ENCODE data around the gene LRRFIP1. TPM values are rescaled to one million over a fixed set of nuclear protein-coding genes. Genes with fewer than 3 reads are reported as not detected.

Gene LRRFIP1
- total and polyA plus RNA-seq, 10 of the 15 experiments (the other 5 are each of a cell fraction or from before 2014, with no cell fraction given): 36.2 to 120 (median 74.3) TPM

- H2AFZ ChIP-seq (ENCODE audit: control insufficient read depth, low read depth, low read length): no peak overlapping the region
- H3K4me3 ChIP-seq: no peak overlapping the region
- no peaks in the 10 kb centered on the region for H3K9me3 ChIP-seq (replicated peaks; ENCODE audit: control insufficient read depth, insufficient read depth, low read length)
- in situ Hi-C loops (cut with MboI): no loop called here
- H4K20me1 ChIP-seq (ENCODE audit: control insufficient read depth, insufficient read depth): no peaks in the 10 kb centered on the region
- no peaks in the 10 kb centered on the region for H3K27me3 ChIP-seq (replicated peaks in 1 of 2; ENCODE audit: control insufficient read depth in 2 of 2, insufficient read depth in 2 of 2, low read length in 1 of 2)
- no peak overlapping the region for H3K4me2 ChIP-seq (ENCODE audit: control insufficient read depth, insufficient read depth)
- H3K36me3 ChIP-seq (ENCODE audit: control insufficient read depth in 2 of 2, insufficient read depth in 2 of 2, low read length in 1 of 2): no peaks in the 10 kb centered on the region
- BruUV-seq (replicated peaks): no TSS peak
- 70% methylated on average over 8 of the region's 8 CpGs for WGBS (ENCODE audit: insufficient coverage, insufficient replicate concordance, low lambda C conversion rate, missing lambda C conversion rate)
- FAIRE-seq (no peak), ATAC-seq (no peak), DNase-seq (ENCODE audit: low read depth, low spot score) (no peak)
- no peak overlapping the region for H3K9ac ChIP-seq (ENCODE audit: control insufficient read depth, insufficient read depth, low read length)
- H3K79me2 ChIP-seq (ENCODE audit: control insufficient read depth, insufficient read depth, low read length): no peaks in the 10 kb centered on the region
- ChIA-PET SMC1A (ENCODE audit: uncharacterized antibody, unreplicated experiment) (interaction anchor here (1.7 kb wide), 1 partner anchor 16 kb away, joined by 4 read pairs; no protein-coding TSS in a partner anchor), RAD21 (ENCODE audit: unreplicated experiment) (interaction anchor here (1.1 kb wide), 1 partner anchor 64 kb away, joined by 3 read pairs; no protein-coding TSS in a partner anchor), POLR2A (no interaction called here), CTCF (interaction anchor here (1.1 kb wide), 1 partner anchor 65 kb away, joined by 3 read pairs; no protein-coding TSS in a partner anchor)
- H3K4me1 ChIP-seq (ENCODE audit: control insufficient read depth, insufficient read depth, low read length): no peaks in the 10 kb centered on the region
- intact Hi-C loops (cut with micrococcal nuclease; ENCODE audit: unreplicated experiment): no loop called here
- H3K27ac ChIP-seq (ENCODE audit: control insufficient read depth, insufficient read depth): no peak overlapping the region
- no peak for TF ChIP-seq E2F4 (IDR thresholded peaks at IDR 0.05; ENCODE audit: low read depth, low read length)
- TF ChIP-seq POLR2AphosphoS2 (IDR thresholded peaks at IDR 0.05; ENCODE audit: low read depth, low read length): no peak
- TF ChIP-seq ZNF592 (IDR thresholded peaks at IDR 0.05): no peak
- TF ChIP-seq FOXK2 (IDR thresholded peaks at IDR 0.05): no peak
- no peak for TF ChIP-seq RAD21 (IDR thresholded peaks at IDR 0.05; ENCODE audit: insufficient read depth, low read depth, low read length)
- no peak for TF ChIP-seq ELK1 (IDR thresholded peaks at IDR 0.05; ENCODE audit: low read depth, low read length)
- no peak for TF ChIP-seq MTA2 (IDR thresholded peaks at IDR 0.05; ENCODE audit: low read depth)
- no peak for TF ChIP-seq CTCF (IDR thresholded peaks at IDR 0.05 in 2 of 3, conservative IDR thresholded peaks at IDR 0.05 in 1 of 3; ENCODE audit: control insufficient read depth in 2 of 3, extremely low read depth in 1 of 3, insufficient read depth in 1 of 3, low read depth in 3 of 3, low read length in 3 of 3)
- no peak for TF ChIP-seq RB1 (IDR thresholded peaks at IDR 0.05; ENCODE audit: borderline replicate concordance)
- no peak for TF ChIP-seq MYB (IDR thresholded peaks at IDR 0.05; ENCODE audit: borderline replicate concordance, low read depth, low read length)
- no peak for TF ChIP-seq BACH1 (IDR thresholded peaks at IDR 0.05; ENCODE audit: borderline replicate concordance)
- no peak for TF ChIP-seq WRNIP1 (IDR thresholded peaks at IDR 0.05; ENCODE audit: borderline replicate concordance, low read depth, low read length)
- no peak for TF ChIP-seq HCFC1 (IDR thresholded peaks at IDR 0.05; ENCODE audit: low read length)
- TF ChIP-seq ZNF622 (IDR thresholded peaks at IDR 0.05): no peak
Measured at GRCh38 chr2:237680702-237681478, 53.5 kb downstream of the LRRFIP1 start.

Measured in GM12878 (cell line).